ENCODE measurements around the gene PRDM2. TPM values are rescaled to one million over a fixed set of nuclear protein-coding genes. Genes with fewer than 3 reads are reported as not detected.

The PRDM2 gene
- total and polyA plus RNA-seq, 9 donors: 30.0 to 81.9 (median 61.8) TPM

- intact Hi-C loops (cut with DNase I): no loop called here
- H3K27ac ChIP-seq: no peak overlapping the region
- no peak for TF ChIP-seq EP300 (IDR thresholded peaks at IDR 0.05)
- TF ChIP-seq POLR2A (IDR thresholded peaks at IDR 0.05): no peak
- TF ChIP-seq CTCF (IDR thresholded peaks at IDR 0.05): no peak
- peaks cover 18% of the 10 kb centered on the region for H3K4me1 ChIP-seq (ENCODE audit: insufficient read depth)
- no peaks in the 10 kb centered on the region for H3K9me3 ChIP-seq
- 33 to 57% (median 34%) methylated on average over 2 of the region's 2 CpGs for WGBS, 3 donors
- DNase-seq: no peak
- no peaks in the 10 kb centered on the region for H3K36me3 ChIP-seq
- no peaks in the 10 kb centered on the region for H3K27me3 ChIP-seq
- no peak overlapping the region for H3K4me3 ChIP-seq
These were observed 63.2 kb downstream of the PRDM2 start for GRCh38 chr1:13763222-13763621.

- 21 to 32% (median 32%) methylated on average over 6 of the region's 6 CpGs for WGBS, 3 donors
- Histone ChIP-seq H3K27ac (no peak overlapping the region), H3K4me3 (no peak overlapping the region), H3K9me3 (no peaks in the 10 kb centered on the region), H3K27me3 (no peaks in the 10 kb centered on the region), H3K4me1 (ENCODE audit: insufficient read depth) (peaks cover 19% of the 10 kb centered on the region), H3K36me3 (no peaks in the 10 kb centered on the region)
- intact Hi-C loops (cut with DNase I): no loop called here
- TF ChIP-seq CTCF (IDR thresholded peaks at IDR 0.05): no peak
- TF ChIP-seq POLR2A (IDR thresholded peaks at IDR 0.05): no peak
- no peak for TF ChIP-seq EP300 (IDR thresholded peaks at IDR 0.05)
- no peak for DNase-seq
These were observed 64.0 kb downstream of the PRDM2 start for GRCh38 chr1:13763991-13764390.

GRCh38 chr1:13764588-13765332, 64.8 kb downstream of the PRDM2 start:
- Histone ChIP-seq H3K36me3 (no peaks in the 10 kb centered on the region), H3K9me3 (no peaks in the 10 kb centered on the region), H3K4me3 (no peak overlapping the region), H3K27me3 (no peaks in the 10 kb centered on the region), H3K27ac (no peak overlapping the region), H3K4me1 (ENCODE audit: insufficient read depth) (peaks cover 18% of the 10 kb centered on the region)
- DNase-seq: no peak
- intact Hi-C loops (cut with DNase I): no loop called here
- 11 to 21% (median 17%) methylated on average over 6 of the region's 6 CpGs for WGBS, 3 donors
- TF ChIP-seq CTCF (IDR thresholded peaks at IDR 0.05) (no peak), POLR2A (IDR thresholded peaks at IDR 0.05) (no peak), EP300 (IDR thresholded peaks at IDR 0.05) (no peak)

GRCh38 chr1:13766592-13767564, 66.9 kb downstream of the PRDM2 start:
- no peak overlapping the region for H3K4me3 ChIP-seq
- no peaks in the 10 kb centered on the region for H3K36me3 ChIP-seq
- intact Hi-C loops (cut with DNase I): no loop called here
- H3K4me1 ChIP-seq (ENCODE audit: insufficient read depth): peaks cover 19% of the 10 kb centered on the region
- no peaks in the 10 kb centered on the region for H3K27me3 ChIP-seq
- 63 to 73% (median 69%) methylated on average over 9 of the region's 9 CpGs for whole genome bisulfite sequencing, 3 donors
- no peaks in the 10 kb centered on the region for H3K9me3 ChIP-seq
- TF ChIP-seq POLR2A (IDR thresholded peaks at IDR 0.05) (no peak), CTCF (IDR thresholded peaks at IDR 0.05) (no peak), EP300 (IDR thresholded peaks at IDR 0.05) (no peak)
- H3K27ac ChIP-seq: no peak overlapping the region
- DNase-seq: no peak

Data from ovary (tissue), 9 donors.